ENCODE data around the gene SYCP3. TPM values are rescaled to one million over a fixed set of nuclear protein-coding genes. Genes with fewer than 3 reads are reported as not detected.

SYCP3 gene
- total RNA-seq, 1 donor from 2014 or later: 0.04 TPM

- H3K36me3 Mint-ChIP-seq: peaks cover 1% of the 10 kb centered on the region
- H3K4me1 Mint-ChIP-seq: no peaks in the 10 kb centered on the region
- H2AFZ ChIP-seq (replicated peaks): no peak overlapping the region
- TF ChIP-seq CTCF (IDR thresholded peaks at IDR 0.05) (no peak), EZH2 (IDR thresholded peaks at IDR 0.05) (no peak), EZH2phosphoT487 (IDR thresholded peaks at IDR 0.05) (no peak)
- no peaks in the 10 kb centered on the region for H3K4me1 ChIP-seq
- no peaks in the 10 kb centered on the region for H3K27me3 Mint-ChIP-seq (ENCODE audit: insufficient read depth, low read depth)
- no peak overlapping the region for H3K4me3 Mint-ChIP-seq
- H3K27ac ChIP-seq: no peak overlapping the region
- no peaks in the 10 kb centered on the region for H3K27me3 ChIP-seq
- H3K4me3 ChIP-seq: no peak overlapping the region
- no peaks in the 10 kb centered on the region for H3K79me2 ChIP-seq (ENCODE audit: low read depth)
- no peak for DNase-seq (ENCODE audit: low spot score)
- no peak overlapping the region for H3K27ac Mint-ChIP-seq
- H3K36me3 ChIP-seq: no peaks in the 10 kb centered on the region
- no peak overlapping the region for H3K4me2 ChIP-seq
- H3K9me3 ChIP-seq (ENCODE audit: low read depth): no peaks in the 10 kb centered on the region
- H4K20me1 ChIP-seq (ENCODE audit: low read depth): no peaks in the 10 kb centered on the region
- no peak overlapping the region for H3K9ac ChIP-seq
- H3K9me3 Mint-ChIP-seq: no peaks in the 10 kb centered on the region
- no peaks in the 10 kb centered on the region for H3F3A ChIP-seq (ENCODE audit: low read depth)
Measured at GRCh38 chr12:101727098-101727497, 12.2 kb downstream of the SYCP3 start.

GRCh38 chr12:101722392-101722791, 16.9 kb downstream of the SYCP3 start:
- H3K9me3 Mint-ChIP-seq: no peaks in the 10 kb centered on the region
- Histone ChIP-seq H3K4me3 (no peak overlapping the region), H4K20me1 (ENCODE audit: low read depth) (no peaks in the 10 kb centered on the region), H3F3A (ENCODE audit: low read depth) (no peaks in the 10 kb centered on the region), H3K9me3 (ENCODE audit: low read depth) (no peaks in the 10 kb centered on the region), H3K27me3 (no peaks in the 10 kb centered on the region), H3K36me3 (no peaks in the 10 kb centered on the region), H2AFZ (replicated peaks) (no peak overlapping the region), H3K4me1 (no peaks in the 10 kb centered on the region), H3K9ac (no peak overlapping the region), H3K27ac (no peak overlapping the region), H3K4me2 (no peak overlapping the region), H3K79me2 (ENCODE audit: low read depth) (no peaks in the 10 kb centered on the region)
- H3K27me3 Mint-ChIP-seq (ENCODE audit: insufficient read depth, low read depth): no peaks in the 10 kb centered on the region
- no peak for DNase-seq (ENCODE audit: low spot score)
- TF ChIP-seq EZH2phosphoT487 (IDR thresholded peaks at IDR 0.05) (no peak), CTCF (IDR thresholded peaks at IDR 0.05) (no peak), EZH2 (IDR thresholded peaks at IDR 0.05) (no peak)
- no peak overlapping the region for H3K4me3 Mint-ChIP-seq
- peaks cover 3% of the 10 kb centered on the region for H3K36me3 Mint-ChIP-seq
- H3K4me1 Mint-ChIP-seq: no peaks in the 10 kb centered on the region
- no peak overlapping the region for H3K27ac Mint-ChIP-seq

- Histone ChIP-seq H4K20me1 (ENCODE audit: low read depth) (no peaks in the 10 kb centered on the region), H3K4me3 (no peak overlapping the region), H3K9me3 (ENCODE audit: low read depth) (no peaks in the 10 kb centered on the region), H3K4me1 (no peaks in the 10 kb centered on the region), H3K36me3 (no peaks in the 10 kb centered on the region), H3K9ac (no peak overlapping the region), H3K79me2 (ENCODE audit: low read depth) (no peaks in the 10 kb centered on the region), H3K27me3 (no peaks in the 10 kb centered on the region), H3K27ac (no peak overlapping the region), H2AFZ (replicated peaks) (no peak overlapping the region), H3F3A (ENCODE audit: low read depth) (no peaks in the 10 kb centered on the region), H3K4me2 (no peak overlapping the region)
- no peaks in the 10 kb centered on the region for H3K27me3 Mint-ChIP-seq (ENCODE audit: insufficient read depth, low read depth)
- no peak for DNase-seq (ENCODE audit: low spot score)
- peaks cover 3% of the 10 kb centered on the region for H3K36me3 Mint-ChIP-seq
- no peaks in the 10 kb centered on the region for H3K9me3 Mint-ChIP-seq
- no peak overlapping the region for H3K4me3 Mint-ChIP-seq
- H3K4me1 Mint-ChIP-seq: no peaks in the 10 kb centered on the region
- H3K27ac Mint-ChIP-seq: no peak overlapping the region
- TF ChIP-seq CTCF (IDR thresholded peaks at IDR 0.05): no peak
Measured at GRCh38 chr12:101720118-101720517, 19.1 kb downstream of the SYCP3 start.

GRCh38 chr12:101719566-101719965, 19.7 kb downstream of the SYCP3 start:
- TF ChIP-seq CTCF (IDR thresholded peaks at IDR 0.05) (no peak), EZH2phosphoT487 (IDR thresholded peaks at IDR 0.05) (no peak), EZH2 (IDR thresholded peaks at IDR 0.05) (no peak)
- H3F3A ChIP-seq (ENCODE audit: low read depth): no peaks in the 10 kb centered on the region
- no peaks in the 10 kb centered on the region for H3K9me3 ChIP-seq (ENCODE audit: low read depth)
- H3K36me3 ChIP-seq: no peaks in the 10 kb centered on the region
- DNase-seq (ENCODE audit: low spot score): no peak
- H4K20me1 ChIP-seq (ENCODE audit: low read depth): no peaks in the 10 kb centered on the region
- no peak overlapping the region for H3K4me3 ChIP-seq
- H3K27me3 ChIP-seq: no peaks in the 10 kb centered on the region
- Mint-ChIP-seq H3K27ac (no peak overlapping the region), H3K4me3 (no peak overlapping the region), H3K36me3 (peaks cover 3% of the 10 kb centered on the region), H3K4me1 (no peaks in the 10 kb centered on the region), H3K9me3 (no peaks in the 10 kb centered on the region), H3K27me3 (ENCODE audit: insufficient read depth, low read depth) (no peaks in the 10 kb centered on the region)
- H3K4me1 ChIP-seq: no peaks in the 10 kb centered on the region
- H2AFZ ChIP-seq (replicated peaks): no peak overlapping the region
- H3K27ac ChIP-seq: no peak overlapping the region
- H3K79me2 ChIP-seq (ENCODE audit: low read depth): no peaks in the 10 kb centered on the region
- H3K9ac ChIP-seq: no peak overlapping the region
- no peak overlapping the region for H3K4me2 ChIP-seq
